HCT116 (cell line): Measurements from ENCODE around the gene WDR20.

Experiments
- JUND ChIP-seq: IDR thresholded peaks from 2 replicates; pipeline ENCODE4 v1.6.1; 2012
- MAX ChIP-seq: IDR thresholded peaks from 2 replicates; pipeline ENCODE4 v1.6.1; 2012
- POLR2A ChIP-seq: IDR thresholded peaks from 2 replicates; pipeline ENCODE4 v1.7.0; 2011; ENCODE audit warnings: borderline replicate concordance; ENCODE audit not compliant: insufficient read depth, insufficient read length; ENCODE audit errors: extremely low read depth

GRCh38 chr14:102212356-102212755 is 72.7 kb downstream of the WDR20 start:
- no peak for TF ChIP-seq POLR2A
- no peak for TF ChIP-seq MAX
- TF ChIP-seq JUND = no peak
